Measurements from ENCODE around the gene C5orf24. TPM values are rescaled to one million over a fixed set of nuclear protein-coding genes. Genes with fewer than 3 reads are reported as not detected.

The C5orf24 gene
- total RNA-seq, 1 donor from 2014 or later: 53.3 TPM

- Histone ChIP-seq H3K9me3 (ENCODE audit: low read depth) (no peaks in the 10 kb centered on the region), H3K4me1 (no peaks in the 10 kb centered on the region), H3K79me2 (ENCODE audit: low read depth) (no peaks in the 10 kb centered on the region), H3F3A (ENCODE audit: low read depth) (peaks cover 12% of the 10 kb centered on the region), H3K27me3 (no peaks in the 10 kb centered on the region), H3K4me2 (no peak overlapping the region), H3K4me3 (no peak overlapping the region), H3K9ac (no peak overlapping the region), H3K27ac (no peak overlapping the region), H4K20me1 (ENCODE audit: low read depth) (no peaks in the 10 kb centered on the region), H2AFZ (replicated peaks) (no peak overlapping the region), H3K36me3 (no peaks in the 10 kb centered on the region)
- Mint-ChIP-seq H3K36me3 (peaks cover 3% of the 10 kb centered on the region), H3K4me3 (peak overlapping the region; percentile 64), H3K9me3 (no peaks in the 10 kb centered on the region), H3K27ac (peak overlapping the region; percentile 50), H3K27me3 (ENCODE audit: insufficient read depth, low read depth) (peaks cover 5% of the 10 kb centered on the region), H3K4me1 (peaks cover 8% of the 10 kb centered on the region)
- DNase-seq (ENCODE audit: low spot score): no peak
- TF ChIP-seq CTCF (IDR thresholded peaks at IDR 0.05) (no peak), EZH2 (IDR thresholded peaks at IDR 0.05) (no peak)
These were observed 61.0 kb downstream of the C5orf24 start for GRCh38 chr5:134906811-134907210.

Other genes with a start within 250 kb of the C5orf24 start
- gene SAR1B, start 213.1 kb upstream of the C5orf24 start, total RNA-seq (ENCODE audit: low replicate concordance): 28.9 and 31.4 TPM in 2 replicates
- 12.7 and 14.3 TPM in 2 replicates for gene SEC24A, start 197.2 kb upstream of the C5orf24 start, total RNA-seq (ENCODE audit: low replicate concordance)
- 27.0 and 44.5 TPM in 2 replicates for gene CAMLG, start 107.4 kb upstream of the C5orf24 start, total RNA-seq (ENCODE audit: low replicate concordance)
- 54.9 and 79.1 TPM in 2 replicates for gene DDX46, start 87.2 kb upstream of the C5orf24 start, total RNA-seq (ENCODE audit: low replicate concordance)
- 36.6 and 52.2 TPM in 2 replicates for gene TXNDC15, start 28.4 kb downstream of the C5orf24 start, total RNA-seq (ENCODE audit: low replicate concordance)
- 2.2 and 5.0 TPM in 2 replicates for gene PCBD2, start 59.2 kb downstream of the C5orf24 start, total RNA-seq (ENCODE audit: low replicate concordance)
- gene CATSPER3, start 121.9 kb downstream of the C5orf24 start, total RNA-seq (ENCODE audit: low replicate concordance): 0.19 TPM in 1 of 2 replicates, not detected in the other
- gene PITX1, start 188.3 kb downstream of the C5orf24 start, total RNA-seq (ENCODE audit: low replicate concordance): not detected in 2 replicates

Measured in neural progenitor cell (in vitro differentiated cells).